Effector memory CD4-positive, alpha-beta T cell (primary cell): ENCODE results near the gene RPP38.

Experiments
- DNase-seq, 3 donors: peaks; one replicate each; pipeline ENCODE4 v3.0.0-alpha.2; 2020
- H3K27ac ChIP-seq: 2 replicates; pipeline ENCODE4 v1.7.0; 2013; ENCODE audit warnings: mild to moderate bottlenecking, low read length, moderate library complexity; ENCODE audit not compliant: insufficient read depth, poor library complexity, severe bottlenecking
- H3K27me3 ChIP-seq: replicated peaks from 2 replicates; pipeline ENCODE4 v1.7.0; 2013; ENCODE audit warnings: mild to moderate bottlenecking, low read length; ENCODE audit not compliant: insufficient read depth, control insufficient read depth, poor library complexity, severe bottlenecking
- H3K36me3 ChIP-seq: 2 replicates; pipeline ENCODE4 v1.7.0; 2013; ENCODE audit warnings: mild to moderate bottlenecking, low read length, moderate library complexity; ENCODE audit not compliant: control insufficient read depth, insufficient read depth
- H3K4me1 ChIP-seq: 2 replicates; pipeline ENCODE4 v1.7.0; 2013; ENCODE audit warnings: low read length, mild to moderate bottlenecking; ENCODE audit not compliant: control insufficient read depth, insufficient read depth, poor library complexity, severe bottlenecking
- H3K4me3 ChIP-seq: 2 replicates; pipeline ENCODE4 v1.7.0; 2013; ENCODE audit warnings: low read length, low read depth, mild to moderate bottlenecking; ENCODE audit not compliant: insufficient read depth, poor library complexity, severe bottlenecking
- H3K9me3 ChIP-seq: 2 replicates; pipeline ENCODE4 v1.7.0; 2013; ENCODE audit warnings: mild to moderate bottlenecking, low read length, moderate library complexity; ENCODE audit not compliant: control insufficient read depth

The RPP38 gene

DNA sequence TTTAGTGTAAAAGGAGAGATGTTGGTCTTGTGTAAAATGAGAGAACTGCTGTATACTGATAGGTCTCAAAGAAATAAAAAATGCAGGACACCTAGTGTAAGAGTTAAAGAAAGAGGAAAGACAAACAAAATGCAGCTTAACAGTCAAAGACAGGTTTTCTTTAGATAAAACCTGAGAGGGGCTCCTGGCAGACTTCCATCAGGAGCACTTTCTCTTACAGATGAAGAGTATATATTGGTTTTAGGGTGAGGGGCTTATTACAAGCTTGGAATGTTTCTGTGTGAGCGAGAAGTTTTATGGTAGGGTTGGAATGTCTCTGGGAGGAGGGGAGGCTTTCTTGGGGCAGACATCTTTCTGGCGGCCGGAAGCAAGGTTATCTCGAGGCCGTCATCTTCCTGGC is 24.8 kb upstream of the RPP38 start:
- no peaks in the 10 kb centered on the region for H3K9me3 ChIP-seq

DNA sequence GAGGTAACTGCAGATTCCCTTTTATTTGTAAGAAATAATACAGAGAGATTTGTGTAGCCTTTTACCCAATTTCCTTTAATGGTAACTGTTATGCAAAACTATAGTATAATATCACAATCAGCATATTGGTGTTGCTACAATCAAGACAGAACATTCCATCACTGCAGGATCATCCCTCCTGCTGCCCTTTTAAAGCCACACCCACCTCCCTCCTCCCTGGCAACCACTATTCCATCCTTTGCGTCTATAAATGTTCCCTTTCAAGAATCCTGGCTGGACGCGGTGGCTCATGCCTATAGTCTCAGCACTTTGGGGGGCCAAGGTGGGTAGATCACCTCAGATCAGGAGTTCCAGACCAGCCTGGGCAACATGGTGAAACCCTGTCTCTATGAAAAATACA is 21.7 kb upstream of the RPP38 start:
- H3K4me1 ChIP-seq: no peaks in the 10 kb centered on the region
- DNase-seq: no peak
- no peak overlapping the region for H3K4me3 ChIP-seq
- H3K27ac ChIP-seq: no peak overlapping the region
- H3K9me3 ChIP-seq: no peaks in the 10 kb centered on the region
- no peaks in the 10 kb centered on the region for H3K36me3 ChIP-seq
- H3K27me3 ChIP-seq: peaks cover 3% of the 10 kb centered on the region

More for the DNA sequence above, 24.8 kb upstream of the RPP38 start:
- no peaks in the 10 kb centered on the region for H3K4me1 ChIP-seq
- no peaks in the 10 kb centered on the region for H3K36me3 ChIP-seq
- no peak overlapping the region for H3K4me3 ChIP-seq
- H3K27ac ChIP-seq: no peak overlapping the region
- no peak for DNase-seq
- peaks cover 3% of the 10 kb centered on the region for H3K27me3 ChIP-seq

DNA sequence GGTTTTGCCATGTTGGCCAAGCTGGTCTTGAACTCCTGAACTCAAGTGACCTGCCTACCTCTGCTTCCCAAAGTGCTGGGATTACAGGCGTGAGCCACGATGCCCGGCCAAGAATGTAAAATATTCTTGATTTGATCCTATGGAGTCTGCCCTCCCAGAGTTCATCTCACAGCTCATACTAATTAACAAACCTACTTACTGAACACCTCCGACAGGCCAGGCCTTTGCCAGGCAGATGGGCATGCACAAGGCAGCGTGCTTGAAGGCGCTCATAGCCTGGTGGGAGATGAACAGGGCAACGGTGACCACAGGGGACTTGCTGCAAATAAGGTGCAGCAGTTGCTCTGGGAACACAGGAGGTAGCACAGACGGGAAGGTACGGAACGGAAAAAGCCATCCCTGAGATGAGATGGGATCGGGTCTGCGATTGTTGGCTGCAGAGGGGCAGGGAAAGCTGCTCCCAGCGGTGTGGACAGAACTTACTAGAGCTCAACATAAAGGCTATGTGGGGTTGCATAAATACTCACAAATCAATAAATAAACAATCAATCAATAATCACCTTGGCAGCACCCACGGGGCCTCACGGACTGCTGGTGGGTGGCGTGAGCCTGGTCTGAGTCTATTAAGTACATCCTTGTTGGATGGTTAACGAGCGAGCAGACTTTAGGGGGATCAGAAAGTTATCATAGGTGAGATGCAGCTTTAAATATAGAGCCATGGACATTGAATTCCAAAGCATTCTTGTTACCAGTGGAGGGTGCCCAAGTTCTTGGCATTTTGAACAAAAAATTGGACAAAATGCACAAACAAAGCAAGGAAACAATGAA is 13.3 kb upstream of the RPP38 start:
- Histone ChIP-seq H3K27me3 (no peaks in the 10 kb centered on the region), H3K36me3 (no peaks in the 10 kb centered on the region), H3K4me3 (no peak overlapping the region), H3K9me3 (no peaks in the 10 kb centered on the region), H3K27ac (no peak overlapping the region), H3K4me1 (peaks cover 2% of the 10 kb centered on the region)
- DNase-seq: no peak

DNA sequence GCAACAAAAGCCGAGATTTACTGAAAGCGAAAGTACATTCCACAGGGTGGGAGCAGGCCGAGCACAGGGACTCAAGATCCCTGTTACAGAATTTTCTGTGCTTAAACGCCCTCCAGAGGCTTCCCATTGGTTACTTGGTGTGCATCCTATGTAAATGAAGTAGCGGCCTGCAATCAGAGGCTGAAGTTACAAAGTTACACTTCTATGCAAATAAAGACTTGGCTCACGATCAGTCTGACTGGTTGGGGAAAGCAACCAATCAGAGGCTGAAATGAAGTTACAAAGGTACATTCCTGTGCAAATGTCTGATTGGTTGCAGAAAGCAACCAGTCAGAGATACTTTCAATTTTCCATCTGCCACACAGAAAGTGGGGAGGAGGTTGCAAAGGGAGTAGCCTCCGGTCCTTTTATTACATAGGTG is 12.6 kb upstream of the RPP38 start:
- peak in 1 of 3 donors; percentile 21 for DNase-seq
- H3K4me3 ChIP-seq: no peak overlapping the region
- H3K27ac ChIP-seq: no peak overlapping the region

DNA sequence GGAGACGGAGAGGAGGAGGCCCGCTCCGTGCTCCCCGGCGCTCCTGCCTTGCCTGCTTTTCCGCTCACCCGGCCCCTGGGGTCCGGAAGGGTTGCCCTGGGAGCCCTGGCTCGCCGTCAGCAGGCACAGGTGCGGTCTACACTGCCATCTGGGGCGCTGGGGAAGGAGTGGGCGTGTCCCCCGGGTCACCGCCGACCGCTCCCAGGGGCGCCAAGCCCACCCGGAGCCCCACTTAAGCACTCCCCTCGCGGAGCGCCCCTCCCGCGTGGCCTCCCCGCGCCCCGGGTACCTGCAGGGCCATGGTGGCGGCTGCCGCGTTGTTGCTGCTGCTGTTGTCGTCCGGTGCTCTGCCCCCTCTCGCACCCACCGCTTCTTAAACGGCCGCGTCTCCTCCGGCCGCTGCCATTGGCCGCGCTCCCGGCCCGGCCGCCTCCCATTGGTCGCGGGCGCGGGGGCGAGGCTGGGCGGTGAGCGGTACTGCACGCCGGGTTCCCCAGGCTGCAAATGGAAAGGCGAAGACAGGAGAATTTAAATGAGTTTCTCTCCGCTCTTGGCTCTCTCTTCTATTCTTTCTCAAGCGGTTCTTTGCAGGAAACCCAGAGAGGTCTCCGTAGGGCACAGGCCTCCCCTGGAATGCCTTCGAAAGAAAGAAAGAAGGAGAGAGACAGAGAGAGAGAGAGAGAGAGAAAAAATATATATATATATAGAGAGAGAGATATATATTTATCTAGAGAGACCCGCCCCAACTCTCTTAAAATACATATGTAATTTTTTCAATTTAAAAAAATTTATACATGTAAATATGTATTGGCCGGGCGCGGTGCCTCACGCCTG is 8.5 kb upstream of the RPP38 start, which contains the start of gene ACBD7:
TSS of gene ACBD7 (minus strand) at position 349 of the 834 bp plus-strand sequence. CDS start at position 301, 48 bp downstream.
- H3K36me3 ChIP-seq: no peaks in the 10 kb centered on the region
- peak; percentile 63 to 72 (median 71) for DNase-seq
- peaks cover 2% of the 10 kb centered on the region for H3K4me1 ChIP-seq
- no peak within 1 kb of the TSS for H3K27ac ChIP-seq
- H3K4me3 ChIP-seq: peak within 1 kb of the TSS; percentile 63
- no peaks in the 10 kb centered on the region for H3K9me3 ChIP-seq
- H3K27me3 ChIP-seq: no peaks in the 10 kb centered on the region

More for the DNA sequence above, 12.6 kb upstream of the RPP38 start:
- Histone ChIP-seq H3K9me3 (no peaks in the 10 kb centered on the region), H3K36me3 (no peaks in the 10 kb centered on the region), H3K4me1 (peaks cover 2% of the 10 kb centered on the region), H3K27me3 (no peaks in the 10 kb centered on the region)

DNA sequence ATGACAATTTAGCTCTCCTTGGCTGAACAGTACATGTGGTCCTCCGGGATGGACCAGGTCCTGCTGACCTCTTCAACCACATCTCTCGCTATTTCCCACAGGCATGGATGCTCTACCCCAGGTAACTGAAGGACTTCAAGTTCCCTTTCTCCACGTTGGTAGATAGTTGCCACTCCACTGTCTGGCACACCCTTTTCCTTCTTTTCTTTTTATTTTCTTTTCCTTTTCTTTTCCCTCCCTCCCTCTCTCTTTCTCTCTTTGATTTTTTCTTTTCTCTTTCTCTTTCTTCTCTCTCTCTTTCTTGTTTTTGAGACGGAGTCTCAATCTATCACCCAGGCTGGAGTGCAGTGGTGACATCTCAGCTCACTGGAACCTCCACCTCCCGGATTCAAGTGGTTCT is 5.7 kb upstream of the RPP38 start:
- H3K27ac ChIP-seq: no peak overlapping the region
- H3K27me3 ChIP-seq: no peaks in the 10 kb centered on the region
- no peaks in the 10 kb centered on the region for H3K36me3 ChIP-seq
- H3K9me3 ChIP-seq: no peaks in the 10 kb centered on the region
- no peak for DNase-seq
- H3K4me1 ChIP-seq: peaks cover 2% of the 10 kb centered on the region
- H3K4me3 ChIP-seq: no peak overlapping the region

DNA sequence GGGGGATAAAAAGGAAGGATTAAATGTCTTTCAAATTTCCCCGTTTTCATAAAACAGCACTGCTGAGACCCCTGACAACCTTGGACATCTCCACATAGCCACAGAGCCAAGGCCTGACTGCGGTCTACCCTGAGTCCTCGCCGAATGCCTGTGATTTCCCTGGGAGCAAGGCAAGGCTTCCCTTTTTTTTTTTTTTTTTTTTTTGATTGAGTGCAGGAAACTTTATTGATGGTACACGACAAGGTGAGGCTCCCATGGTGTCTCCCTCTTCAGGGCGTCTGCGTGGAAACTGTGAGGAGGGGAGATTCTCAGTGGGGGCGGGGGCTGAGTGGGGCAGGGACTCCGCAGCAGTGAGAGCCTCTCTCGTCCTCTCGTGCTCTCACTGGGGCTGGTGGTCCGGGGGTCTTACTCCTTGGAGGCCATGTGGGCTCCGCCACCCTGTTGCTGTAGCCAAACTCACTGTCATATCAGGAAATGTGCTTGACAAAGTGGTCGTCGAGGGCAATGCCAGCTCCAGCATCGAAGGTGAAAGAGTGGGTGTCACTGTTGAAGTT is 4.2 kb upstream of the RPP38 start:
- no peaks in the 10 kb centered on the region for H3K9me3 ChIP-seq
- H3K27me3 ChIP-seq: no peaks in the 10 kb centered on the region
- no peak for DNase-seq
- no peak overlapping the region for H3K27ac ChIP-seq
- H3K36me3 ChIP-seq: no peaks in the 10 kb centered on the region
- peaks cover 2% of the 10 kb centered on the region for H3K4me1 ChIP-seq
- H3K4me3 ChIP-seq: no peak overlapping the region

DNA sequence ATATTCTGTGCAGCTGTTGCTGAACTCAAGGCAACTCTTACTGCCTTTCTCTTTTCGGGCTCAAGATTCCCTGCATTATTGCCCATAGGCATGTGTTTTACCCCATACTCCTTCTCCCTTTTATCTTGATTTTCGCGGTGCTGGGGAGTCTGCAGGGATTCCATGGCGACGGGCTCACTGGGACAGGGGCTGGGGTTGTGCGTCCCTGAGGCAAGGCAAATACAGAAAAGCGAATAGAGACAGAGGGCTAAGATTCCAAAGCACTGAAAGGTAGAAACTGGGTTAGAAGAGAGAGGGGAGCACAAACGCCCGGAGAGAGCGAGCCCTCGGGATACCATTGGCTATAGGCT is 519 bp upstream of the RPP38 start:
- peak overlapping the region; percentile 79 for H3K4me3 ChIP-seq
- H3K36me3 ChIP-seq: peaks cover 7% of the 10 kb centered on the region
- peaks cover 13% of the 10 kb centered on the region for H3K4me1 ChIP-seq
- H3K27me3 ChIP-seq: no peaks in the 10 kb centered on the region
- H3K9me3 ChIP-seq: no peaks in the 10 kb centered on the region
- DNase-seq: no peak
- H3K27ac ChIP-seq: peak overlapping the region; percentile 98

DNA sequence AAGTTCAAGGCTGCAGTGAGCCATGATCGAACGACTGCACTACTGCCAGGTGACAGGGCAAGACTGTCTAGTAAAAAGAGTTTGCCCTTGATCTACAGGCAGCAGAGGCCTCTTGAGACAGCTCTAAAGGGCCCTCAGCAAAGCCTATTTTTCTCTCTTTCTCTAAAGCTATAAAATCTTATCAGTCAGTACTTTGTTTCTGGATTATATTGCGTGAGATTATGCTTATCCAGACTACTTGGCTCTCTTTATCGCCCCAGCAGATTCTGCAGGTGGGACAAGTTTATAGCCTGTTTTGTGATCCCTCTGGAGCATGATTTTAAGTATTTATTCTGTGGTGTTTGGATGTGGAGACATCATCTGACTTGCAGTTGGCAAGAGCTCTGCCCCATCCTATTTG is 2.7 kb downstream of the RPP38 start:
- H3K27me3 ChIP-seq: no peaks in the 10 kb centered on the region
- no peaks in the 10 kb centered on the region for H3K9me3 ChIP-seq
- H3K36me3 ChIP-seq: peaks cover 35% of the 10 kb centered on the region
- DNase-seq: no peak
- H3K4me1 ChIP-seq: peaks cover 13% of the 10 kb centered on the region
- H3K4me3 ChIP-seq: no peak overlapping the region
- H3K27ac ChIP-seq: peak overlapping the region; percentile 51

DNA sequence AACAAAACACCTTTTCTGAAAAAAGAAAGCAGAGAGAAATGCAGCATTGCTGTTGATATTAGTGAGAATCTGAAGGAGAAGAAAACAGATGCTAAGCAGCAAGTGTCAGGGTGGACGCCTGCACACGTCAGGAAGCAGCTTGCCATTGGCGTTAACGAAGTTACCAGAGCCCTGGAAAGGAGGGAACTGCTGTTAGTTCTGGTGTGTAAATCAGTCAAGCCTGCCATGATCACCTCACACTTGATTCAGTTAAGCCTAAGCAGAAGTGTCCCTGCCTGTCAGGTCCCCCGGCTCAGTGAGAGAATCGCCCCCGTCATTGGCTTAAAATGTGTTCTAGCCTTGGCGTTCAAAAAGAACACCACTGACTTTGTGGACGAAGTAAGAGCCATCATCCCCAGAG is 6.4 kb downstream of the RPP38 start:
- no peaks in the 10 kb centered on the region for H3K27me3 ChIP-seq
- DNase-seq: no peak
- H3K36me3 ChIP-seq: peaks cover 45% of the 10 kb centered on the region
- H3K9me3 ChIP-seq: no peaks in the 10 kb centered on the region
- H3K4me1 ChIP-seq: peaks cover 8% of the 10 kb centered on the region
- no peak overlapping the region for H3K27ac ChIP-seq
- no peak overlapping the region for H3K4me3 ChIP-seq
